Activated T-cell treated with anti-CD3 and anti-CD28 coated beads, Interleukin-2, amount 50 U/mL, for 4 hours (primary cell): ENCODE results near the gene RERG. TPM values are rescaled to one million over a fixed set of nuclear protein-coding genes. Genes with fewer than 3 reads are reported as not detected.

ENCODE experiments used
- ATAC-seq, 2 donors: fragments of 200-7000 bp; cut with Tn5 transposase; one replicate each; pipeline ENCODE4 v1.10.0; 2021
- DNase-seq: peaks from one replicate; pipeline ENCODE4 v3.0.0-alpha.2; 2020
- H3K27me3 Mint-ChIP-seq: one replicate; pipeline ENCODE4 v1.8.0; 2021; ENCODE audit warnings: low read depth, mixed read lengths
- H3K36me3 Mint-ChIP-seq: one replicate; pipeline ENCODE4 v1.8.0; 2022; ENCODE audit warnings: mixed read lengths; ENCODE audit not compliant: insufficient read depth
- H3K4me1 Mint-ChIP-seq: one replicate; pipeline ENCODE4 v1.8.0; 2021; ENCODE audit warnings: low read depth, mixed read lengths
- H3K4me3 Mint-ChIP-seq: one replicate; pipeline ENCODE4 v1.8.0; 2021; ENCODE audit warnings: mild to moderate bottlenecking, moderate library complexity, mixed read lengths
- H3K9me3 Mint-ChIP-seq: one replicate; pipeline ENCODE4 v1.8.0; 2021; ENCODE audit warnings: mixed read lengths
- total RNA-seq, 3 donors: library from RNA; stranded (reverse); gene quantifications; one replicate each; pipeline ENCODE4 v1.2.1, GENCODE V29; 2021

The RERG gene
- total RNA-seq, 3 donors from 2014 or later: 0.26 TPM; not detected in 2

DNA sequence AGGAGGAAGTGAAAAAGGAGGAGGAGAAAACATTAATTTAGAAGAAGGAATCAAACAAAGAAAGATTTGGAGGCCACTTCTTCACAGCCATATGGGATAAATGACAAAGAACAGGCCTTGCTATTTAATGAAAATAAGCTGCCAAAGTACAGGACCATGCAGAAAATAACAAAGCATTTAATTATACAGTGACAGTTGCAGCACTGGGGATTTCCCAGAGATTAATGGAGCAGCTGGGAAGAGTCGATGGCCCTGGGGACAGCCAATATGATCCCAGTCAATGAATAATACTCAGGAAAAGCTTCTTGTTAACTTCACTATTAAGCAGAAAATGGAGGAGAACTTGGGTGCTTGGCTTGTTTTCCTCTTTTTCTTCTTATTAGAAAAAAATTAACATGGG lies 34.6 kb downstream of the RERG start:
- H3K4me1 Mint-ChIP-seq: no peaks in the 10 kb centered on the region
- H3K27me3 Mint-ChIP-seq: peaks cover 6% of the 10 kb centered on the region
- no peaks in the 10 kb centered on the region for H3K36me3 Mint-ChIP-seq
- no peaks in the 10 kb centered on the region for H3K9me3 Mint-ChIP-seq
- DNase-seq (no peak), ATAC-seq (no peak)
- H3K4me3 Mint-ChIP-seq: no peak overlapping the region

DNA sequence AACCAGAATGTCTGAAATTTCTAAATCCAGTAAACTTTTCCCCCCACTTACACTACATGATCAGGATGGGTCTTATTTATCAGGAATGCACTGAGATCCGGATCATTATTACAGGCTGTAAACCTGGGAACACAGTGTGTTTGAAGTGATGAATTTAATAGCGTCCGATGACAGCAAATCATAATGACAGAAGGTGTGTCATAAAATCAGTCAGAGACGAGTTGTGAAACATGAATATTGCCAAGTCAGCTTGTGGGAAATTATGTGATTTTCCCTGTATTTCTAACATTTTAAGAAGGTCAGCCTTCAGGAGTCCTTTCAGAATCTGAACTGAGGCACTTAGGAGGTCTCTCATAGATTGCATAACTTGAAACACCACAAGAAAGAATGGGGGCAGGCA lies 36.7 kb downstream of the RERG start:
- DNase-seq (no peak), ATAC-seq (no peak)
- no peaks in the 10 kb centered on the region for H3K36me3 Mint-ChIP-seq
- H3K4me1 Mint-ChIP-seq: no peaks in the 10 kb centered on the region
- H3K9me3 Mint-ChIP-seq: no peaks in the 10 kb centered on the region
- peaks cover 6% of the 10 kb centered on the region for H3K27me3 Mint-ChIP-seq
- H3K4me3 Mint-ChIP-seq: no peak overlapping the region

DNA sequence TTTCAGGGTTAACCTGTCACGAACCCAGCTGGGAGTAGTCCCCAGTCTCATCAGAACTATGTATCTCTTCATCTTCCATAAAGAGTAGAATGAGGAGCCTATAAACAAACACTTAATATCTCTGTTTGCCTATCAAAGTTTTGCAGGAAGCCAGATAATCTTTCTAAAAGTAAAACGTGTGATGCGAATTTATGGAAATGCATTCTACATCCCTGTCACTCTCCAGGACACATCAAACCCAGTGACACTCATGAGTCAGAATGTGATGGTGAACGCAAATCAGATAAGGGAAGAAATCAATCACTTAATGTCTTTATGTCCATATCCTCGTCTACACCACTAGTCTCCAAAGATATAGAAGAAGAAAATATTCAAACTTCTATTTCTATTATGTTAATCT lies 37.4 kb downstream of the RERG start:
- H3K27me3 Mint-ChIP-seq: peaks cover 4% of the 10 kb centered on the region
- H3K4me1 Mint-ChIP-seq: no peaks in the 10 kb centered on the region
- H3K9me3 Mint-ChIP-seq: no peaks in the 10 kb centered on the region
- ATAC-seq (no peak), DNase-seq (no peak)
- no peak overlapping the region for H3K4me3 Mint-ChIP-seq
- no peaks in the 10 kb centered on the region for H3K36me3 Mint-ChIP-seq

DNA sequence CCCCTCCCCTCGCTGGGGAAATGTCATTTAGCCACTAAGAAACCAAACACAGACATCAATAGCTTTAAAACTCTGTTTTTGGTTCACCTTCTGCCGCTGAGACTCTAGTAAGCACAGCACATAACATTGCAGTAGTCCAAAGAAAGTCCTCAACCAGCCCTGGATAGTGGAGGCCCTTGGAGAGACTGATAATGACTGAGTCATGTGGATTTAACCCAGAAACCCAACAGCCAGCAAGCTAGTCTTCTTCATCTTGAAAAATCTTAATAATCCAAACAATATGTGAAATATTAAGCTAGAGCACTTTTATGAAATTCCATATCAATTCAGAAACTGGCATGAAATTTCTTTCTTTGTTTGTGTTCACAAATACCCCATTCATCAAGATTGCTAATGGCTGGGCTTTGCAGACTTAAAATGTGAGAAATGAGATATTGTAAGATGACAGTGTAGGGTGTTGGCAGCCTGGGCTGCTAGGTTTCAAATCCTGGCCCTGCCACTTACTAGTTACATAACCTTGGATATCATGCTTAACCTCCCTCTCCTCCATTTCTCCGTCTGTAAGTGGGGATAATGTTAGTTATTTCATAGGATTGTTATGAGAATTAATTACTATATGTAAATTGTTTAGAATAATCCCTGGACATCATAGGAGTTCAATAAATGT lies 40.1 kb downstream of the RERG start:
- Mint-ChIP-seq H3K4me3 (no peak overlapping the region), H3K4me1 (no peaks in the 10 kb centered on the region), H3K27me3 (peaks cover 10% of the 10 kb centered on the region), H3K9me3 (no peaks in the 10 kb centered on the region), H3K36me3 (no peaks in the 10 kb centered on the region)
- no peak for DNase-seq
- ATAC-seq: no peak

DNA sequence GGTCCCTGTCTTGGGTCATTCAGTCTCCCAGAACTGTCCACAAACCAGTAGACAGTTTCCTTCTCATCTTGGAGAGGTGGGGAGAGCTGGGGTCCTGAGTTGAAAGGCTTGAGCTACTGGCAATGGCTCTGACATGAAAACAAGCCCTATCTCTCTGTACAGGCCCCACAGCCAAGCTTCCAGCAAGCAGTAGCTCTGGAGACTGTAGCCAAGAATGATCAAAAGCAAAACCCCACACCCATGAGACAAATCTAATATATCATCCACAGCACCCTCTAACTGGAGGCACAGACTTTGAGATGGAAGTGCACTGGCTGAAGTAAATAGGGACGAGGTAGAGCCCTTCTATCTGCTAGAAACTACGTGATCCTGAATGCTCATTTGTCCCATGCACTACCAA lies 40.9 kb downstream of the RERG start:
- Mint-ChIP-seq H3K9me3 (no peaks in the 10 kb centered on the region), H3K4me3 (no peak overlapping the region), H3K36me3 (no peaks in the 10 kb centered on the region), H3K27me3 (peaks cover 14% of the 10 kb centered on the region), H3K4me1 (no peaks in the 10 kb centered on the region)
- DNase-seq: no peak
- ATAC-seq: no peak

DNA sequence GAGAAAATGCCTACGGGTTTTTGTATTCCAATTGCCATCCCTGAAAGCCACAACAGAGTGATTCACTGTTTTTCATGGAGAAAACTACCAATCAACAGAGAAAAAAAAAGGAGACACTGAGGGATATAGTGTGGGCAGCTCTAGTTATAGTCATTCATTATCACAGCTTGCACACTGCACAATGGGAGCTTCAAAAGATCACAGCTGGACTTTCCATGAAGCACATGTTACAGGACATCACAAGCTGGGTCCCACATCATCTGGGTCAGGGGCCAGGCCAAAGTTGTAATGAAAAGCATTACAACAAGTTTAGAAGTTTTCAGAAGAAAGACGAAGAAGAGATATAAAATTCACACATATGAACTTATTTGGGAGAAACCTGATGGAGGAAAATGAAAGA lies 41.5 kb downstream of the RERG start:
- no peak for ATAC-seq
- Mint-ChIP-seq H3K4me3 (no peak overlapping the region), H3K27me3 (peaks cover 14% of the 10 kb centered on the region)

DNA sequence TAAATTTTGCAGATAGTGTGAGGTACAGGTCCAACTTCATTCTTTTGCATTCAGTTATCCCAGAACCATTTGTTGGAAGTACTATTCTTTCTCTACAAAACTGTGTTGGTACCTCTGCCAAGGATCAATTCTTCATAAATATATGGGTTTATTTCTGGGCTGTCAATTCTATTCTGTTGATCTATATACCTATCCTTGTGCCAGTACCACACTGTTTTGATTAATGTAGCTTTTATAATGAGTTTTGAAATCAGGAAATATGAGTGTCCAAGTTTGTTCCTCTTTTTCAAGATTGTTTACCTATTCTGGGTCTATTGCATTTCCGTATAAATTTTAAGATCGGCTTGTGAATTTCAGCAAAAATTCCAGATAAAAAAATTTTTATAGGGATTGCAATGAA lies 48.1 kb downstream of the RERG start:
- DNase-seq (no peak), ATAC-seq (no peak)
- Mint-ChIP-seq H3K36me3 (no peaks in the 10 kb centered on the region), H3K9me3 (peaks cover 3% of the 10 kb centered on the region), H3K4me3 (no peak overlapping the region), H3K27me3 (peaks cover 15% of the 10 kb centered on the region), H3K4me1 (no peaks in the 10 kb centered on the region)

More for the DNA sequence above, 41.5 kb downstream of the RERG start:
- no peaks in the 10 kb centered on the region for H3K4me1 Mint-ChIP-seq
- H3K9me3 Mint-ChIP-seq: no peaks in the 10 kb centered on the region
- H3K36me3 Mint-ChIP-seq: no peaks in the 10 kb centered on the region
- DNase-seq: no peak

DNA sequence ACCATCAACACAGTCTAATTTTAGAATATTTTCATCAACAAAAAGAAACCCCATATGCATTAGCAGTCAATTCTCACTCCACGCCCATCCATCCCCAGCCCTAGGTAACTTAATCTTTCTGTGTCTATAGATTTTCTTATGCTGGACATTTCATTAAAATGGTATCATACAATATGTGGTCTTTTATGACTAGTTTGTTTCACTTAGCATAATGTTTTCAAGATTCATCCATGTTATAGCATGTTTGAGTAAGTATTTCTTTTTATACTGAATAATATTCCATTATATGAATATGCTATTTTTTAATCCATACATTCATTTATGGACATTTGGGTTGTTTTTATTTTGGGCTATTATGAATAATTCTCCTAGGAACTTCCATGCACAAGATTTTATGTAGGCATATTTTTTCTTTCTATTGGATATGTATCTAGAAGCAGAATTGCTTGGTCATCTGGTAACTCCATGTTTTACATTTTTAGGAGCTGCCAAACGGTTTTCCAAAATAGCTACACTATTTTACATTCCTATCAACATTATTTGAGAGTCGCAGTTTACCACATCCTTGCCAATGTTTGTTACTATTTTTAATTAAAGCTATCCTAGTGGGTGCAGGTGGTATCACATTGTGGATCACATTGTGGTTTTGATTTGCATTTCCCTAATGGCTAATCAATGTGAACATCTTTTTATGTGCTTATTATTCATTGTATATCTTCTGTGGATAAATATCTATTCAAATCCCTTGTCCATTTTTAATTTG lies 49.0 kb downstream of the RERG start:
- peaks cover 3% of the 10 kb centered on the region for H3K9me3 Mint-ChIP-seq
- no peak for DNase-seq
- peaks cover 15% of the 10 kb centered on the region for H3K27me3 Mint-ChIP-seq

DNA sequence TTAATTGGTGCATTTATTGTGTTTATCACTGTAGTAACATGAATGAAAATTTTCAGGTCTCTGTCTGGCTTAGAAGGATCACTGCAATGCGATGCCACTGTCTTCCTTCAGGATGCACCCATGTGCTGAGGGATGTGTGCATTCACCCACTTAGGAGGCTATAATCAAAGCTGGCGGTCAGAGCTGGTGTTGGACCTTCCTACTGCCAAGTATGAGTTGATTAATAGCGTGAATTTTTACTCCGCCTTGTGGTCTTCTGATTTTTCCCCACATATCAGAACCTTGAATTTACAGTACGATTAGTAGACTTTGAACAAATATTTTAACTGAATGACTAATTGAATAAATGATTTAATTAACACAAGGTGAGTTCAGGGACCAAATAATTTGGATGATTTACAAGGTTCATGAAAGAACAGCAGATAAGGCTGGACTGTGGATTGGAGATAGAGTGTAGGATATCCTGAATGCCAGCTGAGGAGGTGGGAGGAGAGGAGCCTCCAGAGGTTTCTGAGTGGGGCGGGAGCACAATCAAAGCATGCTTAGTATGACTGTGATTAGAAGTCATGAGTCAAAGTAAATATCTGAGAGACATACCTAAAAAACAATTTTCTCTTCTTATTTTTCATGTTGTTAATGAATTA lies 50.1 kb downstream of the RERG start:
- Mint-ChIP-seq H3K36me3 (no peaks in the 10 kb centered on the region), H3K9me3 (peaks cover 3% of the 10 kb centered on the region), H3K27me3 (peaks cover 9% of the 10 kb centered on the region), H3K4me3 (no peak overlapping the region), H3K4me1 (no peaks in the 10 kb centered on the region)
- DNase-seq (no peak), ATAC-seq (no peak)

More for the DNA sequence above, 49.0 kb downstream of the RERG start:
- H3K4me1 Mint-ChIP-seq: no peaks in the 10 kb centered on the region
- no peak for ATAC-seq
- H3K4me3 Mint-ChIP-seq: no peak overlapping the region
- H3K36me3 Mint-ChIP-seq: no peaks in the 10 kb centered on the region

DNA sequence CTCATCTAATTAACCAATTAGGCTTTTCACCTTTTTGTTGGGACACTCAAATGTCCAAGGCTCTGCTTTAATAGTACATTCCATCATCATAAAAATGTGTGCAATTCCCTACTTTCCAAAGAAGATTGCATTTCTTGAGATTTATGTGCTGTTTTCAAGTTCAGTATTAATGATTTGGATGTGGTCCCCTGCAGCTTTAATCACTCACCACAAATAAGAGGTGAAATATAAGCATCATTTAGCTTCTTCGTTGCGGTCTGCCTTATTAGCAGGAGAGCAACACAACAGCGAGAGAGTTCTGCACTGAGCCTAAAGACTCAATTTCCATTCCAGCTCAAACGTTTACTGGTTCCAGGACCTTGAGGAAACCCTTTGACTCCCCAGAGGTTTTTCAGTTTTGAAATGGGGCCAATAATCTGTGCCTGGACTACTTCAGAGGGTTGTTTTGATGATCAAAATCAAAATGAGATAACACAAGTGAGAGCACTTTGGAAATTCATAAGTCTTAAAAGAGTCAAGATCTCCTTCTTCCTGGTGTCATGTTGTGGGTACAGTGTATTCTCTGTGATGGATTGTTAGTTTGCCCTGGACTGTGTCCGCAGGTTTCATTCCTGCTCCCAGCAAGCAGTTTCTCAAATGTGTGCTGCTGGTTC lies 53.1 kb downstream of the RERG start:
- Mint-ChIP-seq H3K27me3 (peaks cover 4% of the 10 kb centered on the region), H3K9me3 (peaks cover 3% of the 10 kb centered on the region), H3K4me1 (no peaks in the 10 kb centered on the region), H3K4me3 (no peak overlapping the region), H3K36me3 (no peaks in the 10 kb centered on the region)
- ATAC-seq (no peak), DNase-seq (no peak)

DNA sequence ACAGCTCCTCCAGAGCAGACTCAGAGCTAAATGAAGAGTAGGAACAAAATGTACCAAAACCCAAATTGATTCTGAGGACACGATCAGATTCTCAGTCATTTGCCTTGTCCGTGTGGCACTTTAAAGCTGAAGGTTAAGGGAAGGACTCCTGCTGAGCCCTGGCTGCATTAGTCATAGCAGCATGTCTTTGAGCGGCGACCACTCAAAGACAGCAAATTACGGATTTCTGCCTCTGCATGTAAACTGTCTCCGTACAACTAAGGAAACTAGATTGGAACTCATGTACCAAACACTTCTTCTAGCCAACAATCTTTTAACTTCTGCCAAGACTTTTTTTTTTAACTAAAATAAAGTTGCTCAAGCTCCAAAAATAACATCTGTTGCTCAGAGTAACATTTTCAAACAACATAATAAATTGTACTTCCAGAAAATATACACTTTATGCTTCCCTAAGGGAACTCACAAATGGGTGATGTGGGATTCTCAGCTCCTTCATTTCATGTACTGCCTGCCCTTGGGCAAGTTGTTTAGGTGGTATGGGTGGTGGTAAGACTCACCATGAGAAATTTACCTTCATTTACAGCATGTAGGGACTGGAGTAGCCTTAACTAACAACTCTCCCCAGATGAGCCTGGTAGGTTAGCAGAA lies 56.1 kb downstream of the RERG start:
- Mint-ChIP-seq H3K27me3 (peaks cover 2% of the 10 kb centered on the region), H3K9me3 (no peaks in the 10 kb centered on the region), H3K4me3 (no peak overlapping the region), H3K4me1 (no peaks in the 10 kb centered on the region), H3K36me3 (no peaks in the 10 kb centered on the region)
- ATAC-seq (no peak), DNase-seq (no peak)

DNA sequence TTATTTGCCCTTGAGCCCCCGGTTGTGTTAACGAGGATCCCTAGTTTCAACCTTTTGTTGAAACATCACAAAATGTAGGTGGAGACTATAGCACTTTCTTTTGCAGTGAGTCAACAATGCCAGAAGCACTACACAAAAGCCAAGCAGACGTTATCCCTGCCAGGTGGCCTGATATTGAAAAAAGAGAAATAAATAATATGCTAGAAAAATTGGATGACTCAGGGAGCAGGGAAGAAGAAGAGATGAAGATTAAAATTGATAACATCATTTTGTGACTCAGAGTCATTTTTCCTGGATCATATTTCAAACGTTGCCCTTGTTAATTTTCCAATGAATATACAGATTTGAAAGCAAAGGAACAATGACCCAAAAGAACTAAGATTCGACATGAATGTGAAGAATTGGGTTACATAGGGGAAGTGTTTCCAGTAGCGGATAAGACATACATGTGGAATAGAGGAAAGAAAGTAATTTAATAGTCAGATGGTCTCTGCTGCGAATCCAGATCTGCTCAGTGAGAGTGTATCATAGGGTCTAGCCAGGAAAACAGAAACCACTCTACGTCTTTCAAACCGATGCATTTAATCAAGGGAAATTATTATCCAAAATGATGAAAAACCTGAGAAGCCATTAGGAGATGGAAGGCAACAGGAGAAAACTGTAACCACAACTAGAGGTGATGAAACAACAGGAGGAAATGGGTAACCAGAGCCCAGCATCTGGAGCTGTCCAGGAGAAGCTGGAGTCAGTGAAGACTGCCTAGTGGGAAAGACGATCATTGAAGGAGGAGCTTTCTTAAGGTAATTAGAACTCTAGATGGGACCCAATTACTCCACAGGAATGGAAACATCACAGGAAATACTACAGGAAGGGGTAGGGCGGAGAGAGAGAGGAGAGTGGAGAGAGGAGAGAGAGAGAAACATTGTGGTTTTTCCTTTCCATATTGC lies 57.9 kb downstream of the RERG start:
- Mint-ChIP-seq H3K36me3 (no peaks in the 10 kb centered on the region), H3K4me3 (no peak overlapping the region), H3K27me3 (no peaks in the 10 kb centered on the region), H3K9me3 (no peaks in the 10 kb centered on the region), H3K4me1 (no peaks in the 10 kb centered on the region)
- DNase-seq: no peak
- ATAC-seq: no peak

DNA sequence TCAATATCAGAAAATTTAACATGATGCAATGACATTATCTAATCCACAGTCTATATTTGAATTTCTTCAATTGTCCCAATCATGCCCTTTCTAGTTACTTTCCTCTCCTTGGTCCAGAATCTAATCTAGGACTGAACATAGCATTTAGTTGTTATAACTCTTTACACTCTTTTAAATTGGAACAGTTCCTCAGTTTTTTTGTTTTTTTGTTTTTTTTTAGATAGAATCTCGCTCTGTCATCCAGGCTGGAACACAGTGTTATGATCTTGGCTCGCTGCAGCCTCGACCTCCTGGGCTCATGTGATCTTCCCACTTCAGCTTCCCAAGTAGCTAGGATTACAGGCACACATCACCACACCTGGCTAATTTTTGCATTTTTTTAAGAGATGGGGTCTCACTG lies 63.1 kb downstream of the RERG start:
- no peaks in the 10 kb centered on the region for H3K4me1 Mint-ChIP-seq
- H3K27me3 Mint-ChIP-seq: peaks cover 2% of the 10 kb centered on the region
- ATAC-seq: no peak
- no peaks in the 10 kb centered on the region for H3K9me3 Mint-ChIP-seq
- H3K4me3 Mint-ChIP-seq: no peak overlapping the region
- no peak for DNase-seq
- H3K36me3 Mint-ChIP-seq: no peaks in the 10 kb centered on the region
